ENCODE results near the gene C18orf63.
"Not testable (repeated sequence)": the region's sequence is repeated elsewhere in the genome, so short reads cannot be mapped to it uniquely, and the experiment has no call there.

The C18orf63 gene

DNA sequence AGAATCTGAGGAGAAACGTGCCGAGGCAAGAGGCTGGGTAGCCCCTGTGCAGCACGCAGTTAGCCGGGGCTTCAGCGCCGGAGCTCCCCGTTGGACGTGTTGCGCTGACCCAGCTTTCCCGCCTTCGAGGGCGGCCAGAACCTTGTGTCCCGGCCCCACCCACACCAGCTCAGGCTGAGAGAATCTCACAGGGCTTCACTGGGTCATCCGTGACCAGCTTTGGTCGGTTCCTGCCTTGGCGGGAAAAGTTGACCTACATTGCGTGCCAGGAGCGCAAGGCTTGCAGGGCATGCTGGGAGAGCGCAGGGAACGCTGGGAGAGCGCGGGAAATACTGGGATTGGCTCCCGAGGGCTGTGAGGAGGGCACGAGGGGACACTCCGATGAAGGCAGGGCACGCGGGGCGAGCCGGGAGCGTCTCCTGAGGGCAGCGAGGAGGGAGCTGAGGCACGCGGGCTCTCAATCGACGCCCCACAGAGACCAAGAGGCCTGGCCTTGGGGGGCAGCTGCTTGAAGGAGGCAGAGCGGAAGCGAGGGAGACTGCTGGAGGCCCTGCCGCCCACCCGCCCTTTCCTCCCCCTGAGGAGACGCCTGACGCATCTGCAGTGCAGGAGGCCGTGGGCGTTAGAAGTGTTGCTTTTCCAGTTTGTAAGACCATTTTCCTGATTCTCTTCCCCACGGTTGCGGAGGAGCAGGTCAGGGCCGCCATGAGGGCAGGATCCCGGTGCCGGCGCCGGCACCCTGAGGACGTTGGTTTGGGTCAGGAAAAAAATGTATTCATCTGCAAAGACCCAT, at the start of gene C18orf63:
C18orf63 (plus strand) TSS at position 376 of the 793 bp plus-strand sequence. CDS start 2,027 bp downstream, outside the sequence.
- DNase-seq = no peak

DNA sequence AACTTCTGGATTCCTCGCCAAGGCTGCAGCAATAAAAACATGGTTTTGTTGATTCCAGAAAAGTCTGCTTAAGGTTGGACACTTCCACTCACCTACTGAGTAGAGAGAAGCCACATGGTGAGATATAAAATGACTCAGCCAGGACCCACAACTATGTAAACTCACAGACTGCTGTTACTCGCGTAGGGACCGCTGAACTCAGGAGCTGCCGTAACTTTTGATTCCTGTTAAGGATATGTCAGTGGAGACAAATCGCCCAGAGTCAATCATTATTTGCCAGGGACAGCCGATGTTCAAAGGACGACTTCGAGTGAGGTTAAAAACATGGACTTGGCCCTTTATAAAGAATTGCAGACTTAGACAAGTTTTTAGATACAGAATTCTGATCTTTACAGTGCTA, 49.5 kb upstream of the C18orf63 start:
- DNase-seq = no peak

DNA sequence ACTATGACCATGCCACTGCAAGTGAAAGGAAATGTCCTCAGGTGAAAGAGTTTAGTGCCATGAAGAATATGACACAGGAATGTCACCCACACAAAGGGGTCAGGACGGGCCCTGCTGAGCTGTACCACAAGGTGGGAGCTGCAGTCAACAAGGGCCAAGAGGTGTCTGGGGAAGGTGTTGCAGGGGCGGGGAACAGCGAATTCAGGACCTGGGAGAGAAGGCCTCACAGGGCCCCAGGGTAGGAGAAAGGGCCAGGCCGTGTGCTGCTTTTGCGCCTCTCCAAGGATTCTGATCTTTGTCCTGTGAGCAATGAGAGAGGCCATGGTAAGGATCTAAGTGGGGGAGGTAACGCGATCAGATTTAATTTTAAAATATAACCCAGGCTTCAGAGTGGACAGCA, 47.5 kb upstream of the C18orf63 start:
- DNase-seq = no peak

DNA sequence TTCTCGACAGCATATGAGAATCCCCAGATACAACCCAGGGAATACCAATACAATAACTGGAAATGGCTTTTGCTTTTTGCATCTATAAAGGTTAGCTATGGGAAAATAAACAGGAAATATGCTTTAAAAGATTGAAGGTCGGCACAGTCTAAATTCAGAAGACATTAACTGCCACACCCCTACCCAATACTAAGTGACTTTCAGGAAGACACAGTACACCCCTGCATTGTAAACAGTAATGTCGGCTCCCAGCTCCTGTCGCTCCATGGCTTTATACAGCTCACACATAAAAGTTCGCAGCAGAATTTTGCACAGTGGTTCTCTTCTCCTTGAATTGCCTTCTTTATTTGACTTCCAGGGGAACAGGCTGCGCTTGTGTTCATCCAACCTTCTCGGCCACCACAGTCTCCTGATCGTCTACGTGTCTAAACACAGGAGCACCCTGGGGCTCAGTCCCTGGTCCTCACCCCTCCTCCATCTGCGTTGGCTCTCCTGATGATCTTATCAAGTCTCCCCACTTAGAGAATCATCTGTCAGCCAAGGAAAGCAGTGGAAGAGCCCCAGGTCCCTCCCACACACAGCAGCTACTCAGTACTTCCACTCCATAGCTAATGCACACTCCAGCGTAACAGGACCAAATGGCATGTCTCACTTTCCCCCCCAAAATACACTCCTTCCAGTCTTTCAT, 46.6 kb upstream of the C18orf63 start:
- DNase-seq = no peak

DNA sequence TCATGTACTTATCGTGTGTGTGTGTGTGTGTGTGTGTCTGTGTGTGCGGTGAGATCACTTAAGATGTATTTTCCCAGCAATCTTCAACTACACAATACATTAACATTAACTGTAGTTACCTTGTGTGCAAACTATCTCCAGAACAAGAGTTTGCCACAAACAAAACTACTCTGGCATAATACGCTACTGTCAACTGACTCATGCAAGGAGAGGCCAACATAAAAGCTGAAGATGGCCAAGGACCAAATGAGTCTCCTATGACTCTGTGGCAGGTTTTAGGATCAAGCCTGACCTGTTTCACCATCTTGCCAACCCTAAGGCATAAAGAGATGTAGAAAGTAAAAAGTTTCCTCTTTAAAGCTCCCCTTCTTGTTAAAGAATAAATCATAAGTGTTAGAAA, 44.0 kb upstream of the C18orf63 start:
- DNase-seq = no peak

DNA sequence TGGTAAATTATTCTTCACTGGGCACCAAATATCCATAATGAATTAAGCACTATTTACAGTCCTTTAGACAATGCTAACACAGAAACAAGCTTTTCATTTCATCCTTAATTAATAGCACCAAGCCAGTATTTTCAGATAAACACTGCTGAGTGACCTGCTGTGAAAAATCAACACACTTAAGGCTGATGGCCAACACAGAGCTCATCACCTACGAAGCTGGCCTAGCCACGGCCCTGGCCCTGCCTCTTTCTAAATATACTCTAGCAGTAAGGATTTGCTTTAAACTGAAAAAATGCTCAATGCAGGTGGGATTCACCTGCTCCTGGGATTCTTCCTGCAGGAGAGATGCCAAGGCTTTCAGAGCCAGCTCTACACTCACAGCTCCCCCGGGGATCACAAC, 42.2 kb upstream of the C18orf63 start:
- DNase-seq = no peak

DNA sequence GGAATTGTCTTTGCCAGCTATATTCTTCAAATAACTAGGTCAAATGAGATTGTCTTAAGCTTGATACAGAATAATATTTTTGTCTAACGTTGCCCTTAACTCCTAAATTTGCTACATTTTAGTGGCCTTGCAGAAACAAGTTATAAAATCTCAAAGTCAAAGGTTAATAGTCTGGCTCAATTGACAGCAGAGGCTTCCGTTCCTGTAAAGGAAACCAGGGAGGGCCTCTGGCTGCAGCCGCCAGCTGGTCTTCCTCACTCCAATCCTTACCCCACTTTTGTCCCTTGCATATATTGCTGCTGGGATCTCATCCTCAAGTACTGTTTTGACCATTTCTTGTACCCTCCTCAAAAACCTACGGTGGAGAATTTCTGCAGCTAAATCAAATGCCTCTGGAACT, 40.9 kb upstream of the C18orf63 start:
- no peak for DNase-seq

DNA sequence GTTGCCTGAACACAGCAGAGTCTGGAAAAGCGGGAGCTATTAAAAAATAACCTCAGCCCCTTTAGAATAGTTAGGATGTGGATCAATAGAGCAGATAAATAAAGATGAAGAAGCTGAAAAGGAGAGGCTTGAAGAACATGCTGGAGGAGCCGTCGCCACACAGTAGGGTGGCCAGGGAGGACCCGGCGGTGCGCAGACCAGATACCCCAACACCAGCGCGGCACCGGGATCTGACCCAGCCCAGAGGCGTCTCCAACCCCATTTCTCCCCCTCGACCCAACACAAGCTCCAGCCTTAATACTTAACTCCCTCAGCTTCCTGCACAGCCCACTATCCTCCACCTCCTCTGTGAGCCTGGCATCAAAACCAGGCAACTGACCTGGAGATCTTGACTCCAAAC, 39.9 kb upstream of the C18orf63 start:
- DNase-seq = no peak

DNA sequence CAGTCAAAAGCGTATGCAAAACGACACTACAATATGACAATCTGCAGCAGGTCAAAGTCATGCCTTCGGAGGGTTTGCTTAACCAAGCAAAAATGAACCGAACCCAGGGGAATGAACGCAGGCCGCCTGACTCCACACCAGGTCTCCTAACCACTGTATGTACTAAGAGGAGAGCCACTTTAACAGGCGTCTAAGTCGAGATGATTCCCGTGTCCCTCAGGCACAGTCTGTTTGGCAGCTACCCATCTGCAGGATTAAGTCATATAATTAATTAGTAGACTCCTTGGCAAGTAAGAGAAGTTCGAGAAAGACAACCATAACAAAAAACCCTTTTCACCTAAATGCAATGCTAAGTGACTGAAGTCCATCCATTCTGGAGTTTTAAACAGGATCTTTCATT, 39.0 kb upstream of the C18orf63 start:
- DNase-seq = no peak

DNA sequence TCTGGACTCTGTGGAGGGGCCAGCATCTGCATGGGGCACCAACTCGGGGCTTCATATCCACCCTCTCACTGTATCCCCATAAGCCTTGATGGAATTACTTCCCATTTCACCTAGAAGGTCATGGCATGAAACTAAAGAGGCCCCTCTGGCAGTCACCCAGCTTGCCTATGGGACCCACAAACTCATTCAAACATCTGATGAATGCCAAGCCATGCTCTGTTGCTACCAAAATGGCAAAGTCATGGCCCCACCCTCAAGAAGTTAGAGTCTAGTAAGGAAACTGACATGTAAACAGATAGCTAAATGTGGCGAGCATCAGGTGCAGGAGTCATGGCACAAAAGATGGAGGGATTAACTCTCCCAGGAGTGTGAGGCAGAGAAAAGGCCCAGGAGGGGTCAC, 38.3 kb upstream of the C18orf63 start:
- DNase-seq = no peak

DNA sequence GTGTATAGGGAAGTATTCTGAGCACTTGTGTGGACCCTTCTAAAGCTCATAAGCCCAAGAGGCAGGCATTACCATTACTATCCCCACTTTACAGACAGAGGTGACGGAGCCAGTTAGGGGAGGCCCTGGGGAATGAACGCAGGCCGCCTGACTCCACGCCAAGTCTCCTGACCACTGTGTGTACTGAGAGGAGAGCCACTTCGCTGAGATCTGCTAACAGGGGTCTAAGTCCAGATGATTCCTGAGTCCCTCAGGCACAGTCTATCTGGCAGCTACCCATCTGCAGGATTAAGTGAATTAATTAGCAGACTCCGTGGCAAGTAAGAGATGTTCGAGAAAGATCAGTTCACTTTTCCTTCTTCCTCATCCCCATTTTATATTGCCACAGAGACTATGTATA, 37.6 kb upstream of the C18orf63 start:
- DNase-seq = no peak

DNA sequence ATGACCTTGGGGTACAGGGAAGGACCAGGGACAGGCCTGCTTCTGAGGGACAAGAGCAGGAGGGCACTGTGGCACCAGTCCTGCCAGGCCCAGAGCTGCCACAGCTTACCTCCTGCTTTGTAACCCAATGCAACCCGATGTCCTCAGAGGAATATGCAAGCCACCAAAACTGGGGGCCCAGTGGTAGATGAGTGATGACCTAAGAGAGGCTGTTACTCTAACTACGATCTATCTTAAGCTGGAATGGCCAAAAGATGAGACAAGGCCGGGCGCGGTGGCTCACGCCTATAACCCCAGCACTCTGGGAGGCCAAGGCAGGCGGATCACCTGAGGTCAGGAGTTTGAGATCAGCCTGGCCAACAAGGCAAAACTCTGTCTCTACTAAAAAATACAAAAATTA, 36.7 kb upstream of the C18orf63 start:
- no peak for DNase-seq

DNA sequence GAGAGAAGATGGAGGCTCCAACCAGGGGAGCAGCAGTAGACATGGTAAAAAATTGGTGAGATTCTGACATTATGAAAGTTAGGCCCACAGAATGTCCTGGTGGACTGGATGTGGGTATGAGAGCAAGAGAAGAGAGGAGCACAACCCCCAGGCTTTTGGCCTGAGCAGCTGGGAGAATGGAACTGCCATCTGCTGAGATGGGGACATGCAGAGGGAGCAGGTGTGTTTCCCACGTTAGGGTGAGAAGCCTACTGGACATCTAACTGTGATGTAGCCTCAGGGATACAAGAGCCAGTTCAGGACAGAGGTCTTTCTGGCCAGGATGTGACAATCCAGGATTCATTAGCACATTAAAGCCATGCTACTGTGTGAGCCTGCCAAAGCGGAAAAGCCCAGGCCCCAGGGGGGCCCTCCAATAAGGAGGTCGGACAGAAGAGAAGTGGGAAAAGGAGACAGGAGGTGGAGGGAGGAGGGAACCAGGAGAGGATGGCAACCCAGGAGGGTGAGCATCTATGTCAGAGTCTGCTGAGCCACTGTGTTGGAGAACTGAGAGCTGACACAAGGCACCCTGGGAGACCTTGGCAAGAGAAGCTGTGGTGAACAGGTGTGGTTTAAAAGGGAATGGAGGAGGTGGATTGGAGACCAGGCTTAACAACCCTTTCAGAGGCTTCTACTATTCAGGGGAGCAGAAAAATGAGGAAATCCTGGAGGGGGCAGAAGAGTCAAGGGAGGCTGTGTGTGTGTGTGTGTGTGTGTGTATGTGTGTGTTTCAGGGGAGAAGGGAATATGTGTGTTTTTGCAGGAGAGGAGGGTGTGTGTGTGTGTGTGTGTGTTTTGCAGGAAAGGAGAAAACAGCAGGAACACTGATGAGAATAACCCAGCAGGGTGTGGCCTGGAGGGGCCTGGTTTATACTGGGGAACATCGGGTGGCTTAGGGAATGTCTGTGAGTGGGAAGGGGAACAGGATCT, 34.3 kb upstream of the C18orf63 start:
- DNase-seq = no peak

DNA sequence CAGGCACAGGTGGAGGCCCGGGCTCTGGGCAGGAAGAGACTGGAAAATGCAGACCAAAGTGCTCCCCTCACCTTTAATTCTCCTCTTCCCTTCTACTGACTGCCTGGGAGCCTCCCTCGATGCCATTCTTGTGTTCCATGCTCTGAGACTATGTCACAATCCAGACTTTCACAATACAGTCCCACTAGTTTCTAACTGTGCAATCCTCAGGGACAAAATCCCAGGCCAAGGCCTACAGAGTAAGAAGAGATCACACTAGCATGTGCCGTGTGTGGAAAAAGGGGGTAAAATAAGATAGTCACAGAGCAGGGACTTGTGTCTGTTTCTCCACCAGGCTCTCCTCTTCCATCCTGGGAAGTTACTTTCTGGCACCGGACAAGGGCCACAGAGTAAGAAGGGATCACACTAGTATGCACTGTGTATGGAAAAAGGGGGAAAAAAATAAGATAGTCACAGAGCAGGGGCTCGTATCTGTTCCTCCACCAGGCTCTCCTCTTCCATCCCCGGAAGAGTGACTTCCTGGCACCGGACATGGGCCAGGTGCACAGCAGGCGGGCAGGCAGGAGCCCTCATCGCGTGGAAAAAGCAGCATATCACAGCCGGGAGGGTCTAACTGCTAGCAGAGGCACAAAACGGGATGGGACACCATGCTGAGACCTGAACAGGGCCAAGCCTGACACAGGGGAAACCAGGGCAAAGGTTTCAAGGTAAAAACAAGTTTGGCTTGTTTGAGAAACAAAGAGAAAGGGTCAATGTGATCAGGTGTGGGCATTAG, 33.5 kb upstream of the C18orf63 start:
- DNase-seq = no peak

DNA sequence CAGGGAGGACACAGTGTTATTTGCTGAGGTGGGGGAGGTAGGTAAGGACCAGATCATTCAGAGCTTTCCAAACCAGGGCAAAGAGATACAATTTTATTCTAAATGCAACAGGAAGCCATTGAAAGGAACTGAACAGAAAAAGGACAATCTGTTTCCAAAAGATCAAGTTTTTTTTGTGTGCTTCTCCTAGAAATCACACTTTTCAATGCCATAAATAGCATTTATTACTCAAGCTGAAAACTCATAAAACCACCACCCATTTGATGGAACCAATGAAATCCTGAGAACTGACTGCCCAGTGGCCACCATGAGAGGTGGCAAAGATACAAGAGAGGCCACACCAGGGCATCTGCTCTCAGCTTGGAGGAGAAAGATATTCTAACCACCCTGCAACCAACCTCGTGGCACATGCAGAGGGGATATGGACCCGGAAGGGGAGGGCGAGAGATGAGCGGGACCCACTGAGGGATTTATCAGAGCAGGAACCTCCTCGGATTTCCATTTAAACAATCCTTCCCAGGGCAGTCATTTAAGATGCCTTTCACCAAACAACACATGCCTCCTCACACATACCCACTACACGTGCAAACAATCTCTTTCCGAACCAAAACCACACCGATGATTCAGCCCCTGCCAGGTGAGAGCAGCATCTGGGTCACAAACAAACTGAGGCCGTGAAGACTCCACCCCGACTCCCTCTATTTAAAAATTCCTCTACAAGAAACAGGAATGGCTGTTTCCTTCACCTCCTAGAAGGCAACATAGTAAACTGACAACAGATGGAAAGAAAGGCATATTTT, 32.7 kb upstream of the C18orf63 start:
- peak; percentile 27 for DNase-seq

DNA sequence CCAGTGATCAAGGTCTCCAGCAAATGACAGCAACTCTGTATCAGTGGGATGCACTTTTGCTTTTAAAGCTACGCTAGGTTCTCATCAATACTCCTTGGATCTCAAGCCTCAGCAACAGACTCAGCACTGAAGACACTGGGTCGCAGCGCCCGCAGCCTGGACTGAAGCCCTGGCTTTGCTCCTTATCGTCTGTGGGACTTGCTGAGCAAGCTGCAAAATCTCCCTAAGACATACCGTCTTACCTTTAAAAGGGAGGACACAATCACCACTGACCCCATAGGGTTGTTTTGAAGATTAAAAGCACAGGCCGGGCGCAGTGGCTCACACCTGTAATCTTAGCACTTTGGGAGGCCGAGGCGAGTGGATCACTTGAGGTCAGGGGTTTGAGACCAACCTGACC, 32.0 kb upstream of the C18orf63 start:
- DNase-seq = no peak

DNA sequence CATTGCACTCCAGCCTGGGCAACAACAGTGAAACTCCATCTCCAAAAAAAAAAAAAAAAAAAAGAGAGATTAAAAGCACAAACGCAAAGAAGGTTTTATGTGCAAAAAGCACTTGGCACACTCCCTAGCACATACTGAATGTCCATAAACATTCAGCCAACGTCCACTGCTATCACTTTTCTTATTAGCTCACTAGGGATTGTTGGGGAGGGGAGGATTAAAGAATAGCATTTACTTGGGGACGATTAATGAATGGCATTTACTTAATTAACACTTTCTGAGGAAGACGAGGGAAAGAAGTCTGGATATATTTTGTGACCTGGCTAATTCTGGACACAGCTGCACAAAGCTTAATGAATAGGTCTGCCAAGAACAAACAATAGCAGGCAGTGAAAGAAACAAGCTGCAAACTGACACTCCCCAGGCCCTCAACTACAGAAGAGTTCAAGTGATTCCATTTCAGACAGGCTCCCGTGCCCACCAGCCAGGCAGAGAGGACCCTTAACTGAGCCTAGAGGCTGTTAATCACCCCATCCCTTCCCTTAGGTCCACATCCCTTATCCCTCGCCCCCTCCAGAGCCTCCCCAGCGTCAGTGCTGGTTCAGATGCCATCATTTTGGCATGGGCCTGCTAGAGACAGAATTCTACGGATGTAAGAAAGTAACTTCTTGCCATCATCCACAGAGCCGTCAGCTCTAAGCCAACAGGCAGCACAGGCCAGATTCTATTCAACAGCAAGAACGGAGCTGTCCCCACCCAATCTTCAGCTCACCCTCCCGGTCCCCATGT, 31.3 kb upstream of the C18orf63 start:
- no peak for DNase-seq

DNA sequence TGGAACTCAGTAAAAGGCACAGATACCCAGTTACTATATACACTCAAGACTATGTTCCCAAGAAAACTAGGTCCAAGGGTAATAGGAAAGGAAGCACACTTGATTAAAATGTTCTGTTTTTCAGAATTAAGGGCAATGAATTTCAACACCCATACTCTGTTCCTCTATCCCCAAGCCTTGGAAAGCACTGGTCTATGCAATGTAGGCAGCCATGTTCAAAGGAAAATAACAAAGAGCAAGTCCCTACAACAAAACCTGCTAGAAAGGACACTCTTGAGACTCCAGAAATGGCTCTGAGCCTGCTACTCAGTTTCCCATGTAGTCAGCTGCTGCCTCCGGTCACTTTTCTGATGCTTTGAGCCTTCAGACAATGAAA, 30.7 kb upstream of the C18orf63 start:
- DNase-seq = no peak

DNA sequence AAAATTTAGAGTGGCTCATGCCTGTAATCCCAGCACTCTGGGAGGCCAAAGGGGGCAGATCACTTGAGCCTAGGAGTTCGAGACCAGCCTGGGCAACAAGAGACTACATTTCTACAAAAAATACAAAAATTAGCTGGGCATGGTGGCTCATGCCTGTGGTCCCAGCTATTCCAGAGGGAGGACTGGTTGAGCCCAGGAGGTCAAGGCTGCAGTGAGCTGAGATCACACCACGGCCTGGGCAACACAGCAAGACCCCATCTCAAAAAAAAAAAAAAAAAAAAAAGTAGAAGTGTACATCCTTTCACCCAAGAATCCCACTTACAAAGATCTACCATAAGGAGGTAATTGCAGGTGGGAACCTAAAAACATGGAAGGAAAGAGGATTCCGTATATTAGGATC, 30.1 kb upstream of the C18orf63 start:
- DNase-seq = not testable (repeated sequence)

DNA sequence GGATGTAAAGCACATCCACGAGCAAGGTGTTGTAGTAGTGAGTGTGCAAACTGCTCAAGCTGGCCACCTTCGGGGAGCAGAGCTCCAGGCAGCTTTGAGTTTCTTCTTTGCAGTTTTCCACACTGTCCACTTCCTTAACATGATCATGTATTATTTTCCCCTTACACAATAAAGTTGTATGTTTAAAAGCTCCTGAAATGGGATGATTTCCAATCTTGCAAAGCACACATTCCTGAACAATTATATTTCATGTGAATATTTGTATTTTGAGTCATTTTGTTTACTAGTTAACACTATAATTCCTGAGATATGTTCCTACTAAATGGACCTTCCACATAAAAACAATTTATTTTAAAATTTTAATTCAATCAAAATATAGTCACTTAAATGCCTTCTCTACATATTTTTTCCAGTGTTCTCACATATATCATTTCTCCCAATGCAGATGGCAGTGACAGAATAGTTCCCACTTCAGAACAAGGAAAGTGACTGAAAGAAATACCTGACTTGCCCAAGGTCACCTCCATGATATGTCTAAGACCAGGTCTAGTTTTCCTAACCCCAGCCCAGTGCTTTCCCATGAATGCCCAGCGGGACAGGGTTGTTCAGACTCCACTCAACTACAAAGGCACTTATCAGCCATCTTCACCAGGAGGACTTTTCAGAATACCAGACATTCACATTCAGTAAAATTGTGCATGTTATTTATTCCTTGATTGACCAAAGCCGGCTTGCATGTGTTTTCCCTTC, 29.4 kb upstream of the C18orf63 start:
- no peak for DNase-seq

All from CD4-positive, alpha-beta T cell treated with Interleukin-17A for 4 hours (primary cell).